Measurements from ENCODE around the gene CNTN1.
A peak's percentile ranks its signal among the peaks of the same experiment; 100 is the strongest.

CNTN1 gene

DNA sequence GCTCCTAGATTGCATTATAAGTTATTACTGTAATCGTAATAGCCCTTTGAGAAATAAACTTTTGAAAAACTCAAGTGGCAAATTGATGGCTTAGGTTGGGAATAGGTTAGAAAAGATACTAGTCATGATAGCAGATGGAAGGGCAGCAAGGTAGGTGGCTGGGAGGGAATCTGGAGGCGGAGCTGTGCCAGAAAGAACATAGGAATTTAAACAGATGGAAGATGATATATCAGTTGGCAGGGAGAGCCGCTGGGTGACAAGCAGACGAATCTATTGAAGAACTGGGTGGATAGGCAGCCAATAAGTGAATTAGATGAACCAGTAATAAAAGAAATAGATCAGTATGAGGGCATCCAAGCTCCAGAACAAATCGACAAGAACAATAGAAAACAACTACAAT lies 142.1 kb downstream of the CNTN1 start:
- peak in 7 of 56 donors; percentile 8 to 32 (median 20) for DNase-seq

DNA sequence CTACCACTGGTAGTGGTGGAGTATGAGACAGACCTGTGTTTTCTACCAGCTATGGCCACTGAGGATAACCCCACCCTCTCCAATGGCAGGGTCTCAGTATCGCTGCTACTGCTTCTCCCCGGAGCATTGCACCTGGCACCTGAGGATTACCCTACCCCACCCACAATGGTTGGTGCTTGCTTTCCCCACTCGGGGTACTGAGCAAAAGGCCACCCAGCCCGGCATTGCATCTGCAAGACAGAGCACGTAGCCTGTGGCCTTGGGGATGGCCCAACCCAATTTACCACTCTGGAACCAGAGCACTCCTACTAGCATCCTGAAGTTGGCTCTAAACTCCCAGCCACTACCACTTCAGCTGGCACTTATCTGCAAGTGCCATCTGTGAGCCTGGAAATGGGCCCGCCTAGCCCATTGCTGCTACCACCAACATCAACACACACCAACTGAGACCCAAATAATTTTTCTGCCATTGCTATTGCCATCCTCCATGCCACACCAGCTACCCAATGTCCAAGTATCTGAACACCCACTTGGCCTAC lies 145.7 kb downstream of the CNTN1 start:
- no peak for DNase-seq

DNA sequence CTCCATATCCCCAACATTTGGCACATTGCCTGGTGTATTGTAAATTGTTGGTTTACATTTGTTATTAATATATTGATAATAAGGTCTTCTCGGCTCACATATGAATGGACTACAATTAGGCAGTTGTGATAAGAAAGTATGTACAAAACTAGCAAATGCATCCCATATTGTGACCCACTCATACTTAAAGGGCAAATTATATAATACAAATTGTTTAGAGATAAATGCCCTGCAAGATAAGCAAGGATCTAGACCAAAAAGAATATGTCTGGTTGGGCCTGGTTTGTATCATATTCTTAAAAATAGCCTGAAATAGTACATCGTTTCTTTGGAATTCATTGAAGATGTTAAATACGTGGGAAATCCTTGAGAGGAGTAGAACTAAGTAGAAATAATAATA lies 151.3 kb downstream of the CNTN1 start:
- no peak for DNase-seq

DNA sequence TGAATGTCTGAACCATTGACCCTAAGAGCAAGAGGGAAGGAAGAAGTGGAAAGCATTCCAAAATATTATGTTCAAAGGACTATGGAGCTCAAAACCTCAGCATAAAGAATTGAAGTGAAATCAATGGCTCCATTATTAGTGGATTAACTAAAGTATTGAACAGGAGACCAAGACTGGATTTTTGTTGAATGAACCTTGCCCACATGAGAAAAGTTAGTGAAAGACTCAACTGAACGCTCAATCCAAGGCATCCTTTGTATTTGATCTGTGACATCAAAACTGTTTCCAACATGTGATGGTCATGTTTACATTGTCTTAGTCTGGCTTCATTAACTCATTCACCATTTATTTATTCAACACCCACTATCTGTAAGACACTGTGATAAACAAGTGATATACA lies 161.0 kb downstream of the CNTN1 start:
- no peak for DNase-seq

DNA sequence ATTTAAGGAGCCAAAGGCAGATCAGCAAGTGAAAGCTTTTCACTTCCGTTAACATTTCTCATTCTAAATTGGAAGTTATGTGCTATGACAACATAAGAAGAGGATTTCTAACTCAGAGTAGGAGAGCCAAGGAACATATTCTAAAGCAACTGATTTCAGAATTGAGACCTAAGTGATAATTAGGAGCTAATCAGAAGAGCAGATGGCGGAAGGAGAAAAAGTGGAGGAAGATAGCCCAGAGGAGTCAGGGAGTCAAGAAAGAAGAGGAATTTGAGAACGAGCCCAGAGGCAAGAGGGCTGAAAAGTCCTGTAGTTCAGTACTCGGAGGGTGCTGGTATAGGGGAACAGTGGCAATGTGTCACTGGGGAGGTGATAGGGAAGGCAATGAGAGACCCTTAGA lies 162.4 kb downstream of the CNTN1 start:
- DNase-seq = no peak

DNA sequence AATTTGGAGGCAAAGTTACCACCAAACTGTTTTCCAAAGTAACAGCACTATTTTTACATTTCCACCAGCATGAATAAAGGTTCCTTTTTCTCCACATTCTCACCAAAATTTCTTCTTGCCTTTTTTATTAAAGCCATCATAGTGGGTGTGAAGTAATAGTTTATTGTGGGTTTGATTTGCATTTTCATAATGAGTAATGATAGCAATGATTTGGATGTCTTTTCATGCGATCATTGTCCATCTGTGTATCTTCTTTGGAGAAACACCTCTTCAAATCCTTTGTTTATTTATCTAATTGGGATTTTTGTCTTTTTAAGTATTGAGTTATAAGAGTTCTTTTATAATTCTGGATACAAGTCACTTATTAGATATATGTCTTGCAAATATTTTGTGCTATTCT lies 172.7 kb downstream of the CNTN1 start:
- no peak for DNase-seq

DNA sequence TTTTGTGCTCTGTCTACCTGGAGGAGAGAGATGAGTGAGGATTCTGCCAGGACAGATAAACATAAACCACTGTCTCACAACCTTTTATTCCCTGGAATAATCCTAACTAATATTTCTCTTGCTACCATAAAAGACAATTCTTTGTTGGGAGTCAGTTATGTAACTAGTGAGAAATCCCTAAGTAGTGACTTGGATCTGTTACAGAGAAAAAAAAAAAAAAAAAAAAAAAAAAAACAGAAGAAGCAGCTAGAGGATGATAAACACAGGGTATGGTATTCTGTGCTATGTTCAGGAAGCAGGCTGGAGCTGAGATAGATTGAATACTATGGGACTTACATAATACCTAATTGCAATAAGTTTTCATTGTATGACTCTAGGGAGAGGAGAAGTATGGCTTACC lies 178.7 kb downstream of the CNTN1 start:
- no peak for DNase-seq

DNA sequence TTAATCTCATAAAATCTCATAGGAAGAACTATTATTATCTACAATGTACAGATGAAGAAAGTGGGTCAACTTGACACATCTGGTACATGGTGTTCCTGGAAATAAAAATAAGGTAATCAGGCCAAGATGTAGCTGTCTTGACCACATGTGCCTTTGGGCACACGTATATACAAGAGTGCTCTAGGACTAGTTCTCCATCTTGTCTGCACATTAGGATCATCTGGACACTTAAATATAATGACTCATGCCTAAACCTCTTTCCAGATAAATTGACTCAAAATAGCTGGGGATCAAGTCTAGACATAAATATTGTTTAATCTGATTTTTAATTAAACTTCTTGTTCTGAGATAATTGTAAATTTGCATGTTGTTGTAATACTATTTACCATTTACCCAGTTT lies 182.6 kb downstream of the CNTN1 start:
- no peak for DNase-seq

DNA sequence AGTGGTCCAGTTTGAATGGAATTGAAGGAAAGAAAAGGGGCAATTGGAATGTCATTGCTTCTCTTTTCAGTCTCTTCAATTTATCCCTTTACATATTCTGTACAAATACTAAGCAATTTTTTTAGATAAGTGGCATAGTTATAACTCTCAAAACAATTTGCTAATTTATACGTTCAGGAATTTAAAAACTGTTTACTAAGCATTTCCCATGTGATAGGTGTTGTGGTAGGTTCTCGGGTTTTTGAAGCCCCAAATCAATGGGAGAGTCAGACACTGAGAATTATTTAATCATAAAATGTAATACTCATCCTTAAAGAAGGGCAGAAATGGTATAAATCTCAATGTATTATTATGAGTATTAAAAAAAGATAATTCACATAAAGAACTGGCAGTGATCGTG lies 197.1 kb downstream of the CNTN1 start:
- no peak for DNase-seq

DNA sequence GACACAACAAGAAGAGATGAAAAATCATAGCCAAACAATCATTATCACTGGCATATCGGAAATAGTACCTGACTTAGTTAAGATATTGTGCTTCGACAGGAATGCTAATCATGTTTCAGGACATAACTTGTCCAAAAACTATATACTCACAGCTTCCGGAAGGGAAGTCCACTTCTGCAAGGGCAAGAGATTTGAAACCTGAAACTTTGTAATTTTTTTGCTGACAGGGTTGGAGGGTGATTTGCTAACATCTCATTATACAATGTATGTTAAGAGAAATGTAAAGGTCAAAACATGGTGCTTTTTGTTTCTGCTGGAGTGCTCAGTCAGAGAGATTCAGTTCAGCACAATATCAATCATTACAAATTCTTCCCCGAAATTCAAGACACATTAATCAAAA lies 200.3 kb downstream of the CNTN1 start:
- no peak for DNase-seq

DNA sequence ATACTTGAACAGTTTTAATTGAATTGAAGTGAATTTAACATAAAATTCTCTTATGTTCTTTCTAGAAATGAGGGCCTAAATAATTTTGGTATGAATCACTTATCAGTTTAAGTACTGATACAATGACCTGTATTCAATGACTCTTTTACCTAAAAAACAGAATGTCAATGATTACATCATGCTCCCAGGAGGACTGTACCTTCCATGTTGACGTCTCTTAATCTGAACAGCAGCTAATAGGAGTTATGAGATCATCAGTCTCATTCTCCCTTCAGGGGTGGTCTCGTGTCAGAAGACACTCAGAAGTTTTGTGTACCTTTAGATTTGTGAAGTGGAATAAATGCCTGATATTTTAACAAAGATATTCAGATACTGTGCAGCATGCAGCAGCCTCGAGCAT lies 206.3 kb downstream of the CNTN1 start:
- no peak for DNase-seq

DNA sequence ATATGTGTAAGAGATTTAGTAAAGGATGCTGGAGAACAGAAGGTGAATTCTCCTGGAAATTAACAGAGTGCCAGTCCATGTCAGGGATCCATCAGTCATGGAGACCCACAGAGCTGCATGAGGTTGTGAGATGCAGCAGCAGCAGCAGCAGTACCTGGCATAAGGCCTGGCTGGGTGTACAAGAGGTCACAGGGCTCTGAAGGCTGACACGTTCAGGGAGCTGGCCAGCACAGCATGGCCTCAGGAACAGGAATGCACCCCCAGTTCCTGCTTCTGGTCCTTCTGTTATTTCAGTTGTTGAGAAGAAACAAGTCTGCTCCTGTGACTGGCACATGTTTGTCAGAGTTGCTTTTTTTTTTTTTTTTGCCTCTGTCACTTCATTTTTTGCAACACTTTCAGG lies 210.8 kb downstream of the CNTN1 start:
- DNase-seq = peak in 3 of 56 donors; percentile 1 to 4 (median 2)

DNA sequence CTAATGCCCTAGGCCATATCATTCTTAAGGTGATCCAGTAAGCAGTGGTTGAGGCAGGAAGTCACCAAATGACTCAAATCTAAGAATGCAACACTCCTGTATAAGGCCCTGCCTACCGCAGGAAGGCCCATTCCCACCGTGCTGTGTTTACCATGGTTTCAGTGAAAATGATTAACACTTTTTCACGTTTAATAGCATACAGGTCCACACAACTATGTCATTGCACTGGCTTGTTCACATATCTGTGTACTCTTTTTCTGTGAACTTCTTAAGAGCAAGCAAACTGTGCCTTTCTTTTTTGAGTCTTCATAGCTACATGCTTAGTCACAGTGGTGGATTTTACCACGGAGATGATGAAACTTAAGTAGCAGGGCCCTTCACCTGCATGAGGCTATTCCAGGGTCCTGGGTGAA lies 214.9 kb downstream of the CNTN1 start:
- DNase-seq = no peak

DNA sequence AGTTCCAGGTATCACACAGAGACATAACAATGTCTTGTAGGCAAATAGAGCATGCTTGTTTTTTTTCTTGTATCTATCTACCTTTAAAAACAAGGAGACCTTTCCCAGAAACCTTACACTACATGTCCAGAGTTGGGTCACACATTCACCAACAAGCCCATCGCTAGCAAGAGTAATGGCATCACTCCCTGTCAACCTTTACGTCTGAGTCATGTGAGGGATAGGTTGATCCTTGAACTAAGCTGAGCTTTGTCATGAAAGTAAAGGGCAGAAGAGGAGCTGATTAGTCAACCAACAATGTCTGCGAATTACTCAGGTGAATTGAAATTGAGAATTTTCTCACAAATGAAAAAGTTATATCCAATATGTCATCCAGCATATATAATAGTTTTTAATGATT lies 219.4 kb downstream of the CNTN1 start:
- DNase-seq = no peak

DNA sequence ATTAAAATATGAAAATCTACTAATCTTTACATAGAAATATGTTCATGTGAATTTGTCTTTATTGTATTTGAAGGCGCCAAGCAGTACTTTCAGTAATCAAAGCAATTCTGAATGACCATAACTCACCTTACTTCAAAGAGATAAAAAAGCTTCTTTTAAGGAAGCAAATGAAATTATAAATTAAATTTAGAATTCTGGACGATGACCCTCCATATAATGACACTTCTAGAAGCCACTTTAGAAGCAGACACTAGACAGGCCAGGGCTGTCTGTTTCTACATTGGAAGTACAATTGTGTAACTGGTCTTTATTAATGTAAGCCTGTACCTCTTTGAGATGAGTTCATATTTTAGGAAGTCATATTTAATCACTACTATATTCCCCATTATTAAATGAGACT lies 222.9 kb downstream of the CNTN1 start:
- DNase-seq = no peak

DNA sequence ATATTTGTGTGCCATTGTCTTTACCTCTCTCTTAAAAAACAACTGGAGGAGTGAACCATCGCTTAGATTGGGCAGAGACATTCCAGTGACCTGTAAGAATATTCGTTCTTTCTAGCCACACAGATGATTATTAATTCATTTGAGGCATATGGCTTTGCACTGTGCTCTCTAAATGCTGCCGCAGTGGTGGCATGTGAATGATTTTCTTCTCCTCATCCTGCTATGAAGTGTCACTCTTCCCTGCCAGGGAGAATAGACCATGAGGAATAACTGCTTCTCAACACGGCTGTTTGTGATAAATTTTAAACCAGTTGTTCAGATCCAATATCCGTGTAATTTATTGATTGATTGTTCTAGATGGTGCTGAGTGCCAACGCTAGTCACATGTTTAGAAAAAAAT lies 225.3 kb downstream of the CNTN1 start:
- DNase-seq = no peak

DNA sequence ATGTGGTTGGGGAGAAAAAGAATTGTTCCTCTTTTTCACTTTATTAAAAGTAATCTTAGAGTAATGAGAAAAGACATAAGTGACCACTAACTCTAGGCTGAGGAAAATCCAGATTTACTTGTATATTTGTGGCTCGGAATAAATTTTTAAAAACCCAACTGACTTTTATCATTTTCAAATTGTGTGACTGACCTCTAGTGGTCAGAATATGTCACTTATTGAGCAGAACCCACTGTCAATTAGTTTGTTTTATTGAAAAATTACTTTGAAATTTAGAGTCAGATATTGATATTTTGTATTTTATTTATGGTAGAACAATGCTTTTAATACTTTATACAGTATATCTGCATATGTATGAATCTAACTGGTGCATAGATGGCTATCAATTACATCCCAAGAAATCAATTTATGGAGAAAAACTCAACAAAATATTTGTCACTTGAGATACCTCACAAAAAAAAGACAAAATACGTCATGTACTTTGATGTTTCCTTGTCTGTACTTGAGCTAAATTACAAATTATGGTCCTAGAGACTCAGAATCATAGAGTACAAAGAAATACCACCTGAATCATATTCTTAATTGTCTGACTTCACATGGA lies 229.4 kb downstream of the CNTN1 start:
- DNase-seq = no peak

DNA sequence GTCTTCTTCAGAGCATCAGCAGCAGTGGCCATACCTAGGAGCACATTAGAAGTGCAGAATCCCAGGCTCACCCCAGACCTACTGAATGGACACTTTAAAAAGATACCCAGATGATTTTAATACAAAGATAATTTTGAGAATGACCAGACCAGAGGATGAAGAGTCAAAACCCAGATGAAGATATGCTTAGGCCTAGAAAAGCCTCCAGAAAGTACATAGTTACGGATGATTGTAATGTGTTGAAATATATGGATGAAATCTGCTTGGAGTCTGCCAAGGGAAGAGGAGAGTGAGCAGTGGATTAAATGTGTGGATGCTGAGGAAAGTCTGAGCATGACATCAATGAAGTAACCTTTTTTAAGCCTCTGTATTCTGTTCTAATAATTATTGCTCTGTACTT lies 245.7 kb downstream of the CNTN1 start:
- no peak for DNase-seq

DNA sequence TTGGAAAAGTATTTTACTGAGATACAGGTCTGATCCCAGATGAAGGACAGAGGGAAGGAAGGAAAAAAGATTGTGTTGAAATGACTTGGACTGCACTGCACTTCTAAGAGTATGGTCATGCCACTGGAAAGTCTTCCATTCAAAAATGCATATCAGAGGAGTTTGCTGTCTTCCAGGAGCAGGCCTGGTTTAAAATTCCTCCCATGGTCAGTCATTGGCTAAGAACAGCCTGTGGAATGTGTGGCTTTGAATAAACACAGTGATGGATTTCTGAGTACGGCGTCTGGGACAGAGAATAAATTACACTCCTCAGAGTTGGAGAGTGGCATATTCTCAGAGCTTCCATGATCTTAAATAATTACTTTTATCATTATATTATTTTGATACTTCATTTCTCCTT lies 250.1 kb downstream of the CNTN1 start:
- DNase-seq = no peak

DNA sequence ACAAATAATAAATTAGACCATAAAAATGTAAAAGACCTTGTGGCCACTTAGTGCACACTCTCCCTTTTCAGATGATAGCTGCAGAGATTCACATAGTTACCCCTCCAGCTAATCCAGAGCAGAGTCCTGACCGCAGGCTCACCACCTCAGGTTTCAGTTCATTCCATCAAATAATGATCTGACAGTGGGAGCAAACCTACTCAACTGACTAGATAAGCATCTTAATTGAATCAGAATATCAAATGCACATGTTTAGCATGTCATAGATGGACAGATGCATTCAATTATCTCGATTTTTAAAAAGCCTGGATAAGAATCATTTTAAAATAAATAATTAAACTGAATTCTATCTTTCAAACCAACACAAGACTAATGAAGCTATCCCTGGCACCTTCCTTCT lies 253.5 kb downstream of the CNTN1 start:
- DNase-seq = no peak

DNA sequence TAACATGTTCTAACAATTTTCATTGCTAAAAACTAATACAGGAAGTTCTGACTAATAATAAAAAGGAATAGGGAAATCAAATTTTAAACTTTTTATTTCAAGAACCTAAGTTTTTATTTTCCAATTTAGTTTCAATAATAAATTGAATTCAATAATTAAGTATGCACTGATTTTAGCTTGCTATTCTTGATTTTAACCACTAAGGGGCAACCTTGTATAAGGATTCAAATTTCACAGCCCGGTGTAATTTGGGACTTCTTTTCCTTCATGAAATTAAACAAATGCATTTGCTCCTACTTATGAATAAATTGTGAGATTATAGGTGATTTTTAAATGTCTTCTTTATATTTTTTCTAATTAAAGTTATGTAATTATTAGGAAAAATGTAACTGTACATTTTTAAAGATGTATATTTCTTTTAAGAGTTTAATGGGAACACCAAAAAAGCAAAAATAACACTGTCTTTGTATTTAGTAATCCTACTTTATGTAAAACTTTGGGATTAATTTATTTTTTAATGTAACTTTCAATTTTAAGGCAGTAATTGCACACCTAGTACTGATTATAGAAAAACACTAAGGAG lies 254.5 kb downstream of the CNTN1 start:
- DNase-seq = no peak

DNA sequence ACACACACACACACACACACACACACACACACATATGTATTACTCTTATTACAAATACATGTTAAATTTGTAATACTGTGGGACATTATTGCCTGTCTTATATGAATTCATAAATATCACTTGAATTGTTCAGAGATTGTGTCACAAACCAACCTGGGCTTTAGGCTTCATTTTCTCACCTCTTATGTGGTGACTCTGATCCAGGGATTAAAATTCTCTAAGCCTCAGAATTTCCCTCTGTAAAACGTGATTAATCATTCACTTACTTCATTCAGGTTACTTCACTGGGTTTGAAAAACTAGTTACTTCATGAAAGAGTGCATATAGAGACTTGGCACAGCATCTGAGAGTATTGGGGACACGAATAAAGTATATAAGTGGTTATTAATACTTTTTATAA lies 255.6 kb downstream of the CNTN1 start:
- no peak for DNase-seq

DNA sequence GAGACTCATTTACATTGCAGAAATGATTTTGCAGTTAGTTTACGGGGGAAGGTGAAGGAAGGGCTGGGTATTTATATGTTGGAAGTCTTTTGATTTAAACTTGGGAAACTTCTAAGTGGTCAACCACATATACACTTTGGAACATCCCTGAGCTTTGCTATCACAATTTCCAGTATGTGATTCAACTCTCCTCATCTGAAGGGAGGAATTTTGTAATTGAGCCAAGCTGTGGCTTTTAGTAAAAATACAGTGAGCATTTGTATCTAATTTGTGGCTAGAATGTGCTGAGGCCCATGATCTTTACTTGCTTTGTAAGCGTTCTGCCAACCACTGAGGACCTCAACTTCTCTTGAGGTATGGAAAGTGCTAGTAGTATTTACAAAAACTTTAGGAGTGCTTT lies 260.8 kb downstream of the CNTN1 start:
- DNase-seq = no peak

DNA sequence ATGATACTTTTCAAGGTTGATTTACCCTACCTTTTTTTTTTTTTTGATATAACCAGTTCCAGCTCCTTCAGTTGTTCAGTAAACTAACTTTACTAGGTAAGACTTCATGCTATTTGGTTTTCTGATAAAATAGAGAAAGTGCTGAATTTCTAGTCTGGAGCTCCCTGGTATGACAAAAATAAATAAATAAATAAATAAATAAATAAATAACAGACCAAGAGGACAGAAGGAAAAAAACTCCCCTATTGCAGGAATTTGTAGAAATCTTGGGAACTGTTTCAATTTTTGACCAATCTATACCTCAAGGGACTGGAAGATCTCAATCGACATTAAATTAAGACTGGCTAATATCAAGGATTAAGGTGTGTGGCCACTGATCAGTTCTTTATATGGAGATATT lies 265.2 kb downstream of the CNTN1 start:
- DNase-seq = no peak
